AG10803 (cell line): ENCODE measurements around the gene CA11.

Source experiments
- DNase-seq: peaks from one replicate; pipeline ENCODE4 v3.0.0; 2010; ENCODE audit warnings: low read depth
- H3K4me3 ChIP-seq: 2 replicates; pipeline ENCODE4 v1.5.1; 2011; ENCODE audit warnings: mild to moderate bottlenecking, low read length, control low read depth
- TF ChIP-seq, protein P1 (sequence below): conservative IDR thresholded peaks from 2 replicates; pipeline ENCODE4 v1.5.1; 2011; ENCODE audit warnings: mild to moderate bottlenecking, low read length, control low read depth, inconsistent platforms

CA11 gene

DNA sequence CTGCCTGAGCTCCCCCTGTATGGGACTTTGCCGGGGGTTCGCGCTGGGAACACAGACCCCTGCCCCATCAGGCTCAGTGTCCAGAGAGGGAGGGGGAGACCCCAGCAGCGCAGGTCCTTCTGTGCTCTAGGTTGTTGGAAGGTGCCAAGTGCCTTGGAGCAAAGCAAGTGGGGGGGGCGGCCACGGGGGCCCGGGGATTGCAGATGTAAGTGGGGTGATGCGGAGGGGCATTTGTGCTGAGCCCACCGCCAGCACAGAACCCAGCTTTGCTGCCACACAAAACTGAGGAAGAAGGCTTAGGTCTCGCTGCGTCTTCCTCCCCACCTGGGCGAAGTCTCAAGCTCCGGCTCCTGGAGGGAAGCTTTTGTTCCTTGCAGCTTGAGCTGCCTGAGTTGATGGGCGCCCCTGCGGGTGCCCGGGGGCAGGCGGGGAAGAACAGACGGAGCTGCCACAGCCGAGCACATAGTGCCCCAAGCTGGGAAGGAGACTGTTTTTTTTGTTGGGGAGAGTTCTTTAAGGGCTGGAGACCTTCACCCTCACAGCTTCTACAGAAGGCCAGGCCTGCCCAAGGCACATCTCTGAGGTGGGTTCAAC is 28.3 kb upstream of the CA11 start:
- TF ChIP-seq, protein P1, sequence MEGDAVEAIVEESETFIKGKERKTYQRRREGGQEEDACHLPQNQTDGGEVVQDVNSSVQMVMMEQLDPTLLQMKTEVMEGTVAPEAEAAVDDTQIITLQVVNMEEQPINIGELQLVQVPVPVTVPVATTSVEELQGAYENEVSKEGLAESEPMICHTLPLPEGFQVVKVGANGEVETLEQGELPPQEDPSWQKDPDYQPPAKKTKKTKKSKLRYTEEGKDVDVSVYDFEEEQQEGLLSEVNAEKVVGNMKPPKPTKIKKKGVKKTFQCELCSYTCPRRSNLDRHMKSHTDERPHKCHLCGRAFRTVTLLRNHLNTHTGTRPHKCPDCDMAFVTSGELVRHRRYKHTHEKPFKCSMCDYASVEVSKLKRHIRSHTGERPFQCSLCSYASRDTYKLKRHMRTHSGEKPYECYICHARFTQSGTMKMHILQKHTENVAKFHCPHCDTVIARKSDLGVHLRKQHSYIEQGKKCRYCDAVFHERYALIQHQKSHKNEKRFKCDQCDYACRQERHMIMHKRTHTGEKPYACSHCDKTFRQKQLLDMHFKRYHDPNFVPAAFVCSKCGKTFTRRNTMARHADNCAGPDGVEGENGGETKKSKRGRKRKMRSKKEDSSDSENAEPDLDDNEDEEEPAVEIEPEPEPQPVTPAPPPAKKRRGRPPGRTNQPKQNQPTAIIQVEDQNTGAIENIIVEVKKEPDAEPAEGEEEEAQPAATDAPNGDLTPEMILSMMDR = no peak
- no peak for DNase-seq
- H3K4me3 ChIP-seq = no peak overlapping the region

DNA sequence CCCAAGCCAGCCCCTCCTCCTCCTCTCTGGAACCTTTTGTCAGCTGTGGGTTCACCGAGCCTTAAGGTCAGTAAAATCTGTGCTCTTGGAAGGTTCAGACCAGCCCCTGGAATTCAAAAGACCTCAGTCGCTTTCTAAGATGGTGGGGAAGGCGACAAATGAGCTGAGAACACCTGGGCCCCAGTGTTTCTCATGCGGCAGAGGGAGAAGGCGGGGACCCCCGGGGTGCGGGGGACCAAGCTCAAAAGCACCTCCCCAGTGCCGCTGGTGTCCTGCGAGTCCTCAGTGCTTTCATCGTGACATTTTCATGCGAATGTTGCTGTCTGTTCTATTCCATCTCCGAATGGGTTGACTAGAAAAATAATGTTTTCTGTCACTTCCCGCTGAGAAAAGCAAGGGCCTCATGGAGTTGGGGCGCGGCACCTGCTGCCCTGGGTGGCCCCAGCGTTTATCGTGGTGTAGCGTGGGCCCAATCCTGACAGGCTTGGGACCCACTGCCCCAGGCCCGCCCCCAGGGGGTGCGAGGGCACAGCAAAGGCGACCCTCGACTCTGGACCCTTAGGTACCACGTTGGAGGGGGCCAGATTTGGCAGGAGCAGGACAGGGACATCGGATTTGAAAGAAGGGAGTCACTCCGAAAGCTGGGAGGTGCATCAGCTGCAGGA is 27.6 kb upstream of the CA11 start:
- TF ChIP-seq, protein P1 = no peak
- H3K4me3 ChIP-seq = no peak overlapping the region
- no peak for DNase-seq

DNA sequence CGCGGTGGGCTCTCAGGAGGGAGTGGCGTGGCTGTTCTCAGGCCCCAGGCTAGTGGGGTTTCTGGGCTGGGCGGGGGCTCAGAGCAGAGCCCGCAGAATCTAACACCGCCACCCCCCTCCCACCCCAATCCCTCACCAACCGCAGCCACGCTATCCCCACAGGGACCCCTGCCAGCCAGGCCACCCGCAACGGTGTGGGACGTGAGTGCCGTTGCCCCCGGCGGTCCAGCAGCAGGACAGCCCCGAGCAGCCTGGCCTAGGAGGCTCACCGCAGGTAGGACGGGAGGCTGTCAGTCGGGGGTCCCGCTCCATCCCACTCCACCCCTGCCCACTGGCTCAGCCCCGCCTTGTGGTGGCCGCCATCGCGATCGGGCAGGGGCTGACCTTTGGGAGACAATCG is 27.0 kb upstream of the CA11 start, which contains the start of gene NTN5:
Gene NTN5, minus strand, starts transcription at position 24 of the 400 bp plus-strand sequence. CDS start 2,031 bp downstream, outside the sequence.
- DNase-seq = no peak
- TF ChIP-seq, protein P1 = no peak
- no peak within 1 kb of the TSS for H3K4me3 ChIP-seq

DNA sequence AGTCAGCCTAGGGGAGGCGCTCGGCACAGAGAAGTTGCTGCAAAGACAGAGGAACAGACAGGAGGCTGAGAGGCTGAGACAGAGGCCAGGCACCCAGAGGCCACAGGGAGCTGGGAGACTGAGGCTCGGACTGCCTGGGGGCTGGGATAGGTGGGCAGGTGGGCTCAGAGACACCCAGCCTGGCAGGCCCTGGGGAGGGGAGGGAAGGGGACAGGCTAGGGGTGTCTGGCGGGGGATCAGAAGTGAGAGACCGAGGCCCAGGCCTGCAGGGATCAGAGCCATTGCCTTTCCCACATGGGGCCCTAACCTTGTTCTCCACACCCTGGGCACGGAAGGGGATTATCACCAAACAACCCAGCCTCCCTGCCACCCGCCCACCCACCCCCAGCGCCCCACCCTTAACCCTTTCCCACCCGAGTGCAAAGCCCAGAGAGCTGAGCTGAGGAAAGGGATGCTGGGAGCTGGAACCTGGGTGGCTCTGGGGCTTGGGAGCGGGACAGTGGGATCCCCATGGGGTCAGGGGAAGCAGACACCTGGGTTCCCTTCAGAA is 25.5 kb upstream of the CA11 start:
- no peak for DNase-seq
- no peak overlapping the region for H3K4me3 ChIP-seq
- TF ChIP-seq, protein P1 = no peak

DNA sequence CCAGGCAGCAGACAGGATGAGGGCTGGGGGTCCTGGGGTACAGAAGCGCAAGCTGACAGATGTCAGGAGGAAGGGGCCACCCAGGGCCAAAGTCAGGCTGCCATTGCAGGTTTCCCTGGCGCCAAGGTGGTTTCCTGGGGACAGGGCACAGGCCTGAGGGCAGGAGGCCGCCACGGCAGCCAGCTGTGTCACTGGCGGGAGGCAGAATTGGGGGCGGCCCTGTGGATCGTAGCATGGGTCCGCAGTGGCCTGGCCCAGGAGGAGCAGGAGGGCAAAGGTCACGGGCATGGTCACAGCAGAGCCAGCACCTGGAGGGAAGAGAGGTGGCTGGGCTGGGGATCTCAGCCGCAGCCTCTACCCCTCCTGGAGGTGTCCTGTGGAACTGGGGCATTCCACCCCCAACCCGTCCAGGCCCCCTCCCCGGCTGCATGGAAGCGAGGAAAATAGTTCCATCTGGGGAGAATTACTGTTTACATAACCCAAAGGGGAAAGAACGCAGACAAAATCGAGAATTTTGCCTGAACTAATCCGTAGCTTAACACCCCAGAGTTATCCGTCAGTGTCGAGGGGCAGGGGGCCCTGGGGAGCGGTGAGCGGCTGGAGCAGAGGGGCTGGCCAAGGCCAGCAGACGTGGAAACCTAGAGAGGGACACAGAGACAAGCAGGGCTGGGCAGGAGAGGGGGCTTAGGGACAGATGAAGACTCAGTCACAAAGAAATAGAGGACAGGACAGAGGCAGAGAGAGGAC is 24.9 kb upstream of the CA11 start:
- DNase-seq = no peak
- TF ChIP-seq, protein P1 = no peak
- no peak overlapping the region for H3K4me3 ChIP-seq

DNA sequence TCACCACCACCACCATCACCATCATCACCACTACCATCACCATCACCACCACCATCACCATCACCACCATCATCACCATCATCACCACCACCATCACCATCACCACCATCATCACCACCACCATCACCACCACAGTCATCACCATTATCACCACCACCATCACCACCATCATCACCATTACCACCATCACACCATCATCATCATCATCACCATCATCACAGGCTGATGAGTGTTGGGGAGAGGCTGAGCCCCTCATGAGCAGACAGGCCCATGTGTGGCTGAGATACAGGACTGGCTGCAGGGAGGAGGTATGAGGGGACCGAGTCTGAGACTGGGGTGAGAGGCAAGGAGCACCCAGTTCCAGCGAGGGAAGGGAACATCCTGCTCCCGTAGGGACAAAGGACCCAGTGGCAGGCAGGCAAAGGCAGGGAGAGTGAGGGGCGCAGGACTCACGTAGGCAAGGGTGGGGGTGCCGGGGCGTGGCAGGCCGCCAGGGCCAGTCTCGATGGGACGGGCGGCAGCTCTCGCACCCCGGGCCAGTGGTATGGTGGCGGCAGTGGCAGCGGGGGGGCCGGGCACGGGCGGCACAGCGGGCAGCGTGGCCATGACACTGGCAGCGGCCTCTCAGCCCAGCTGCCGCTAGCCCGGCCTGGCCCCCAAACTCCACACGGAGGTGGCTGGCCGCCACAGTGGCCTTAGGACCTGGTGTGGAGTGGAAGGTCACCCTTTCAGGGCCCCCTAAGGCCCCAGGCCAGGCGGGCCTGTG is 24.1 kb upstream of the CA11 start:
- TF ChIP-seq, protein P1 = no peak
- no peak for DNase-seq
- H3K4me3 ChIP-seq = no peak overlapping the region
